ENCODE measurements around the gene CDKN2AIPNL.
"Not testable (repeated sequence)": the region's sequence is repeated elsewhere in the genome, so short reads cannot be mapped to it uniquely, and the experiment has no call there.

The CDKN2AIPNL gene

GRCh38 chr5:134437847-134438581 is 26.3 kb upstream of the CDKN2AIPNL start:
- DNase-seq, result no peak

- DNase-seq, result no peak
Observed at GRCh38 chr5:134437340-134437846, 25.7 kb upstream of the CDKN2AIPNL start.

GRCh38 chr5:134436523-134437339 is 25.1 kb upstream of the CDKN2AIPNL start:
- DNase-seq, result peak; percentile 35

- DNase-seq, result no peak
Observed at GRCh38 chr5:134435560-134435959, 23.9 kb upstream of the CDKN2AIPNL start.

- DNase-seq, result no peak
Observed at GRCh38 chr5:134432677-134433359, 21.1 kb upstream of the CDKN2AIPNL start.

GRCh38 chr5:134432174-134432573 is 20.5 kb upstream of the CDKN2AIPNL start:
- DNase-seq, result no peak

GRCh38 chr5:134430001-134430569 is 18.4 kb upstream of the CDKN2AIPNL start:
- no peak for DNase-seq

GRCh38 chr5:134427540-134428041 is 15.9 kb upstream of the CDKN2AIPNL start:
- DNase-seq, result no peak

- DNase-seq, result no peak
Observed at GRCh38 chr5:134426361-134426760, 14.7 kb upstream of the CDKN2AIPNL start.

- no peak for DNase-seq
Observed at GRCh38 chr5:134423376-134423775, 11.7 kb upstream of the CDKN2AIPNL start.

- DNase-seq, result no peak
Observed at GRCh38 chr5:134422791-134423365, 11.2 kb upstream of the CDKN2AIPNL start.

- DNase-seq, result not testable (repeated sequence)
Observed at GRCh38 chr5:134421038-134421437, 9.4 kb upstream of the CDKN2AIPNL start.

- no peak for DNase-seq
Observed at GRCh38 chr5:134420343-134420742, 8.7 kb upstream of the CDKN2AIPNL start.

GRCh38 chr5:134418958-134419357 is 7.3 kb upstream of the CDKN2AIPNL start:
- DNase-seq, result no peak

GRCh38 chr5:134417707-134418106 is 6.0 kb upstream of the CDKN2AIPNL start:
- DNase-seq, result no peak

GRCh38 chr5:134413046-134413445 is 1.4 kb upstream of the CDKN2AIPNL start:
- no peak for DNase-seq

GRCh38 chr5:134411228-134411545 is 494 bp downstream of the CDKN2AIPNL start:
- no peak for DNase-seq

GRCh38 chr5:134410822-134411221 is 859 bp downstream of the CDKN2AIPNL start:
- no peak for DNase-seq

GRCh38 chr5:134409321-134409720 is 2.4 kb downstream of the CDKN2AIPNL start:
- no peak for DNase-seq

- no peak for DNase-seq
Observed at GRCh38 chr5:134406390-134406789, 5.3 kb downstream of the CDKN2AIPNL start.

GRCh38 chr5:134403951-134404350 is 7.7 kb downstream of the CDKN2AIPNL start:
- no peak for DNase-seq

- no peak for DNase-seq
Observed at GRCh38 chr5:134398609-134399155, 13.0 kb downstream of the CDKN2AIPNL start.
